H1 (cell line): ENCODE data around the gene BTBD9. TPM values are rescaled to one million over a fixed set of nuclear protein-coding genes. Genes with fewer than 3 reads are reported as not detected.

Experiments used
- BCL11A ChIP-seq, 2 experiments: IDR thresholded peaks; one replicate each; pipeline ENCODE4 v1.6.1; 2011; ENCODE audit warnings: low read depth in 2 of 2, low read length in 2 of 2, mild to moderate bottlenecking in 2 of 2
- CHD7 ChIP-seq: fragments of 300-600 bp; sonication (generic); IDR thresholded peaks from 2 replicates; pipeline ENCODE4 v1.7.1; 2012; ENCODE audit warnings: low read length, moderate library complexity, mild to moderate bottlenecking, inconsistent platforms; ENCODE audit not compliant: insufficient replicate concordance
- HDAC2 ChIP-seq, 2 experiments: fragments of 300-600 bp in 1 of 2; sonication (generic) in 1 of 2; IDR thresholded peaks; 2 replicates each; pipeline ENCODE4 v1.6.1; 2011 to 2012; ENCODE audit warnings: low read depth in 2 of 2, low read length in 2 of 2, mild to moderate bottlenecking in 2 of 2, moderate library complexity in 2 of 2, borderline replicate concordance in 1 of 2, inconsistent platforms in 1 of 2
- HDAC6 ChIP-seq: IDR thresholded peaks from one replicate; pipeline ENCODE4 v1.7.1; 2012; ENCODE audit warnings: low read depth, mild to moderate bottlenecking, inconsistent platforms, low read length, moderate library complexity
- JUND ChIP-seq: IDR thresholded peaks from 2 replicates; pipeline ENCODE4 v1.6.1; 2011; ENCODE audit warnings: mild to moderate bottlenecking, improper control_type of control experiment, low read length
- RFX5 ChIP-seq: IDR thresholded peaks from 2 replicates; pipeline ENCODE4 v1.6.1; 2011; ENCODE audit warnings: low read depth, low read length, improper control_type of control experiment, borderline replicate concordance
- USF2 ChIP-seq: IDR thresholded peaks from 2 replicates; pipeline ENCODE4 v1.6.1; 2011; ENCODE audit warnings: low read length, improper control_type of control experiment
- YY1 ChIP-seq: IDR thresholded peaks from 2 replicates; pipeline ENCODE4 v1.6.1; 2011; ENCODE audit warnings: low read depth, mild to moderate bottlenecking, low read length
- polyA plus RNA-seq, 7 experiments: library from polyadenylated mRNA; depleted of rRNA in 3 of 7; stranded (reverse) in 5 of 7; unstranded in 2 of 7; fragments of >200 nt in 5 of 7; fragments of 200-250 nt in 2 of 7; gene quantifications; 1 replicate in 5 of 7; 2 replicates in 1 of 7; 4 replicates in 1 of 7; pipeline versions ENCODE4 v1.2.1 to v1.2.3, GENCODE V29; 2011 to 2013; ENCODE audit warnings: missing spikeins in 2 of 7, mixed read lengths in 2 of 7
- total RNA-seq: library from RNA; stranded (reverse); fragmentation: NEBNext Ultra II Directional; extraction: Animal tissue kit (Norgen Biotek cat#: 25700); gene quantifications from 2 replicates; pipeline ENCODE4 v1.2.1, GENCODE V29; 2021

The BTBD9 gene
- total and polyA plus RNA-seq, 2 of the 8 experiments (the other 6 are each of a cell fraction or from before 2014, with no cell fraction given) = 0.92 to 4.1 TPM

GRCh38 chr6:38518511-38519304 lies 121.0 kb downstream of the BTBD9 start (continued):
- TF ChIP-seq CHD7 (no peak), BCL11A (IDR thresholded peaks at IDR 0.05; ENCODE audit: low read depth in 2 of 2, low read length in 2 of 2) (no peak), HDAC6 (no peak), HDAC2 (IDR thresholded peaks at IDR 0.05; ENCODE audit: borderline replicate concordance in 1 of 2, low read depth in 2 of 2, low read length in 2 of 2) (no peak), USF2 (no peak), YY1 (no peak), RFX5 (no peak), JUND (no peak)
